Neural crest cell (in vitro differentiated cells): ENCODE results near the gene SPSB3. TPM values are rescaled to one million over a fixed set of nuclear protein-coding genes. Genes with fewer than 3 reads are reported as not detected.

ENCODE experiments used
- DNase-seq: peaks from one replicate; pipeline ENCODE4 v3.0.0; 2021; ENCODE audit warnings: low read depth, mixed read lengths, low spot score
- H3K27ac Mint-ChIP-seq: one replicate; pipeline ENCODE4 v1.8.0; 2021; ENCODE audit warnings: mild to moderate bottlenecking, mixed read lengths; ENCODE audit not compliant: unreplicated experiment
- H3K27me3 Mint-ChIP-seq: 2 replicates; pipeline ENCODE4 v1.8.0; 2021; ENCODE audit warnings: low read depth, mild to moderate bottlenecking, mixed read lengths
- H3K36me3 Mint-ChIP-seq: 2 replicates; pipeline ENCODE4 v1.8.0; 2021; ENCODE audit warnings: low read depth, mild to moderate bottlenecking, mixed read lengths
- H3K4me1 Mint-ChIP-seq: 2 replicates; pipeline ENCODE4 v1.8.0; 2021; ENCODE audit warnings: mixed read lengths
- H3K4me3 Mint-ChIP-seq: one replicate; pipeline ENCODE4 v1.8.0; 2021; ENCODE audit warnings: mild to moderate bottlenecking, mixed read lengths
- H3K9me3 Mint-ChIP-seq: 2 replicates; pipeline ENCODE4 v1.8.0; 2021; ENCODE audit warnings: mixed read lengths
- CTCF ChIP-seq: fragments of 200-600 bp; sonication (generic); conservative IDR thresholded peaks from 2 replicates; pipeline ENCODE4 v1.5.0; 2021; ENCODE audit warnings: antibody characterized with exemption, mild to moderate bottlenecking
- total RNA-seq: library from RNA; stranded (reverse); gene quantifications from 2 replicates; pipeline ENCODE4 v1.2.1, GENCODE V29; 2021

The SPSB3 gene
- total RNA-seq, 1 donor from 2014 or later, result 23.8 TPM

GRCh38 chr16:1777375-1778199, 4.8 kb downstream of the SPSB3 start:
- peak overlapping the region; percentile 67 for H3K4me3 Mint-ChIP-seq
- peaks cover 2% of the 10 kb centered on the region for H3K36me3 Mint-ChIP-seq
- DNase-seq, result no peak
- no peaks in the 10 kb centered on the region for H3K9me3 Mint-ChIP-seq
- no peak overlapping the region for H3K27ac Mint-ChIP-seq
- peaks cover 2% of the 10 kb centered on the region for H3K27me3 Mint-ChIP-seq
- TF ChIP-seq CTCF, result no peak
- peaks cover 11% of the 10 kb centered on the region for H3K4me1 Mint-ChIP-seq

DNA sequence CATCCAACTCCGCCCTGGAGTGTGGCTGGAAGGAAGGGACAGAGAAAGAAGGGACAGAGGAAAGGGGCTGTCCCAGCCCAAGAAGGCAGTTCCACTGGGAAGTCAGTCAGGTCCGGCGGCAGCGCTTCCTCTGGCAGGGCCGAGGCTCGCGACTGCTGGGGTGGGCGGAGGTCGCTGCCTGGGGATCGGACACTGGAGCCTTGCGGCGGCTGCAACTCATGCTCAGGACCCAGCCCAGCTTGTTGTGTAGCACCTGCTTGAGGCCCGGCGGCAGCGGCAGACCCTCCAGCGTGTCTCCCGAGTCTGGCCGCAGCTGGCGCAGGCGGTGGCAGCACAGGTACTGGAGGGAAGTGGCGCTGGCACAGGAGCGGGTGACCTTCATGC, 5.4 kb downstream of the SPSB3 start:
- Mint-ChIP-seq H3K36me3 (peaks cover 4% of the 10 kb centered on the region), H3K4me3 (peak overlapping the region; percentile 67), H3K9me3 (no peaks in the 10 kb centered on the region), H3K27ac (no peak overlapping the region), H3K4me1 (peaks cover 13% of the 10 kb centered on the region), H3K27me3 (peaks cover 3% of the 10 kb centered on the region)
- no peak for DNase-seq
- no peak for TF ChIP-seq CTCF

DNA sequence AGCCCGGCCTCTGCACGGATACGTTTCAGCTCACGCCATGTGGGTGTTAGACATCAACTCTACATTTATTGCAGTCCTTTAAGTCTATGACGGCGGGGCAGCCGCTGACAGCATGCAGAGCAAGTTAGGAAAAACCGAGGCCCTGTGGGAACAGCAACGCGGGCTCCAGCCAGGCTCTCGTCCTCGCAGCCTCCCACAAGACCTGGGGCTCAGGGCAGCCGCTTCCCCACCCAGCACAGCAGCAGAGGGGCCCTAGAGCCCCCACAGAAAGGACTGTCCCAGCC, 5.8 kb downstream of the SPSB3 start:
- TF ChIP-seq CTCF, result no peak
- Mint-ChIP-seq H3K9me3 (no peaks in the 10 kb centered on the region), H3K4me3 (peak overlapping the region; percentile 67), H3K27ac (peak overlapping the region; percentile 57), H3K36me3 (peaks cover 6% of the 10 kb centered on the region), H3K27me3 (peaks cover 3% of the 10 kb centered on the region), H3K4me1 (peaks cover 13% of the 10 kb centered on the region)
- DNase-seq, result no peak

DNA sequence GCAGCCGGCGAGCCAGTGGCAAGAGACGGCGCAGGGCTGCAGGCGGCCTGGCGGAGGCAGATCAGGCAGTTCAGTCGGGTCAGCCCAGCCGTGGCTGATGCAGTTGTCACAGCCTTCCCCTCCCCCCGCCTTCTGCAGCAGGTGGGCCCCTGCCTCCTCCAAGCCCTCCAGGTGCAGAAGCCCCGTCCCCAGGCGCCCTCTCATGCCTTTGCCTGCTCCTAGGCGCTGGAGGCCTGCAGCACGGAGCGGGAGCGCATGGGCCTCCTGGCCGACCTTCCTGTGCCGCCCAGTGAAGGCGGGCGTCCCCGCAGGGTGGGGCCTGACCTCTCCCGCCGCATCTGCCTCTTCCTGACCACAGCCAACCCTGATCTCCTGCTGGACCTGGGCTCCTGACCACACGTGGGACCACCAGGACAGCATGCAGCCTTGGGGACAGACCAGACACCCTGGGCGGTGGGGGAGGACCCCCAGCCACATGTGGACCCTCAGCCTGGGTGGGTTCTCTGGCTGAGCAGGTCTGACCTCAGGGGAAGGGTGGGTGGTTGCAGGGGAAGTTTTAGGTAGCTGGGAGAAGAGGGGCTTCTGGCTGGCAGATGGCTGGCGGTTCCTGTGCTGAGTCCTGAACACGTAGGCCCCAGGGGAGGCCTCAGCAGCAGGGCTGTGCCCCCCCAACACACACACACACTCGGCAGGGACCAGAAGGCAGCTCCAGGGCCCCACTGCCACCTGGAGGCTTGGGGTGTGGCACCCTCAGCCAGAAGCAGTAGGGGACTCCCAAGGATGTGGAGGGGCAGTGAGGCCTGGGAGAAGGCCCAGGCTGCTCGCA, 6.3 kb downstream of the SPSB3 start:
- Mint-ChIP-seq H3K4me3 (peak overlapping the region; percentile 67), H3K27ac (peak overlapping the region; percentile 57)

More for the DNA sequence above, 6.3 kb downstream of the SPSB3 start:
- Mint-ChIP-seq H3K36me3 (peaks cover 6% of the 10 kb centered on the region), H3K4me1 (peaks cover 8% of the 10 kb centered on the region), H3K9me3 (no peaks in the 10 kb centered on the region), H3K27me3 (peaks cover 3% of the 10 kb centered on the region)
- TF ChIP-seq CTCF, result no peak
- no peak for DNase-seq
